ENCODE measurements around the gene VILL. TPM values are rescaled to one million over a fixed set of nuclear protein-coding genes. Genes with fewer than 3 reads are reported as not detected.

Gene VILL
- total RNA-seq, 1 donor from 2014 or later = 1.7 TPM

GRCh38 chr3:37974121-37975083 is 16.2 kb upstream of the VILL start:
- Mint-ChIP-seq H3K4me1 (ENCODE audit: low read depth) (no peaks in the 10 kb centered on the region), H3K27me3 (ENCODE audit: low read depth) (no peaks in the 10 kb centered on the region), H3K36me3 (ENCODE audit: low read depth) (peaks cover 20% of the 10 kb centered on the region), H3K9me3 (ENCODE audit: low read depth) (no peaks in the 10 kb centered on the region), H3K27ac (ENCODE audit: unreplicated experiment) (no peak overlapping the region), H3K4me3 (ENCODE audit: unreplicated experiment) (no peak overlapping the region)
- peak; percentile 86 for DNase-seq (ENCODE audit: low spot score)
- peak; percentile 77 for TF ChIP-seq CTCF (IDR thresholded peaks at IDR 0.05)

GRCh38 chr3:37979541-37980461 is 10.8 kb upstream of the VILL start:
- H3K27ac Mint-ChIP-seq (ENCODE audit: unreplicated experiment) = no peak overlapping the region
- no peak for DNase-seq (ENCODE audit: low spot score)
- H3K27me3 Mint-ChIP-seq (ENCODE audit: low read depth) = no peaks in the 10 kb centered on the region
- no peak overlapping the region for H3K4me3 Mint-ChIP-seq (ENCODE audit: unreplicated experiment)
- no peaks in the 10 kb centered on the region for H3K9me3 Mint-ChIP-seq (ENCODE audit: low read depth)
- H3K36me3 Mint-ChIP-seq (ENCODE audit: low read depth) = peaks cover 18% of the 10 kb centered on the region
- TF ChIP-seq CTCF (IDR thresholded peaks at IDR 0.05) = no peak
- H3K4me1 Mint-ChIP-seq (ENCODE audit: low read depth) = no peaks in the 10 kb centered on the region

- peaks cover 13% of the 10 kb centered on the region for H3K36me3 Mint-ChIP-seq (ENCODE audit: low read depth)
- no peaks in the 10 kb centered on the region for H3K27me3 Mint-ChIP-seq (ENCODE audit: low read depth)
- H3K27ac Mint-ChIP-seq (ENCODE audit: unreplicated experiment) = no peak overlapping the region
- no peaks in the 10 kb centered on the region for H3K9me3 Mint-ChIP-seq (ENCODE audit: low read depth)
- no peak for DNase-seq (ENCODE audit: low spot score)
- no peaks in the 10 kb centered on the region for H3K4me1 Mint-ChIP-seq (ENCODE audit: low read depth)
- no peak overlapping the region for H3K4me3 Mint-ChIP-seq (ENCODE audit: unreplicated experiment)
- no peak for TF ChIP-seq CTCF (IDR thresholded peaks at IDR 0.05)
Measured at GRCh38 chr3:37980462-37981347, 9.9 kb upstream of the VILL start.

GRCh38 chr3:37981348-37981664 is 9.3 kb upstream of the VILL start:
- Mint-ChIP-seq H3K4me1 (ENCODE audit: low read depth) (no peaks in the 10 kb centered on the region), H3K4me3 (ENCODE audit: unreplicated experiment) (no peak overlapping the region), H3K36me3 (ENCODE audit: low read depth) (peaks cover 11% of the 10 kb centered on the region), H3K27me3 (ENCODE audit: low read depth) (no peaks in the 10 kb centered on the region), H3K9me3 (ENCODE audit: low read depth) (no peaks in the 10 kb centered on the region), H3K27ac (ENCODE audit: unreplicated experiment) (no peak overlapping the region)
- no peak for DNase-seq (ENCODE audit: low spot score)
- TF ChIP-seq CTCF (IDR thresholded peaks at IDR 0.05) = no peak
